ENCODE measurements around the gene CLEC19A.

DNA sequence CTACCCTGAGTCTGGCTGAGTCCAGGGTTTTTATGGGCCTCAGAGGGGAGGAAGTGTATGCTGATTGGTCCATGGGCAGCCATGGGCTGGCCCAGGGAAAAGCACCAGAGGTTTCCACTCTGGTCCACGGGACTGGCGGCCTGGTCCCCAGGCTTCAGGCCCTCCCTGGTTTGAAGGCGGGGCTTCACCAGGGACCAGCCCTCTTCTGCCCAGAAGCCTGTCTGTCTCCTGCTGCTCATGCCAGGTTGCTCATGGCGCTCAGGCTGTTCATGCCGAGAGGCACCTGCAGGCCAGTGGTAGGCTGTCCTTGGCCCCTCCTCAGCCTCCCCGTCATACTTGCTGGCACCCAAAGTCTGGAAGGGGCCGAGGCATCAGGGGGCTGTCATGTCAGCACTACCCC is 45.0 kb upstream of the CLEC19A start:
- TF ChIP-seq, protein P1, sequence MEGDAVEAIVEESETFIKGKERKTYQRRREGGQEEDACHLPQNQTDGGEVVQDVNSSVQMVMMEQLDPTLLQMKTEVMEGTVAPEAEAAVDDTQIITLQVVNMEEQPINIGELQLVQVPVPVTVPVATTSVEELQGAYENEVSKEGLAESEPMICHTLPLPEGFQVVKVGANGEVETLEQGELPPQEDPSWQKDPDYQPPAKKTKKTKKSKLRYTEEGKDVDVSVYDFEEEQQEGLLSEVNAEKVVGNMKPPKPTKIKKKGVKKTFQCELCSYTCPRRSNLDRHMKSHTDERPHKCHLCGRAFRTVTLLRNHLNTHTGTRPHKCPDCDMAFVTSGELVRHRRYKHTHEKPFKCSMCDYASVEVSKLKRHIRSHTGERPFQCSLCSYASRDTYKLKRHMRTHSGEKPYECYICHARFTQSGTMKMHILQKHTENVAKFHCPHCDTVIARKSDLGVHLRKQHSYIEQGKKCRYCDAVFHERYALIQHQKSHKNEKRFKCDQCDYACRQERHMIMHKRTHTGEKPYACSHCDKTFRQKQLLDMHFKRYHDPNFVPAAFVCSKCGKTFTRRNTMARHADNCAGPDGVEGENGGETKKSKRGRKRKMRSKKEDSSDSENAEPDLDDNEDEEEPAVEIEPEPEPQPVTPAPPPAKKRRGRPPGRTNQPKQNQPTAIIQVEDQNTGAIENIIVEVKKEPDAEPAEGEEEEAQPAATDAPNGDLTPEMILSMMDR (IDR thresholded peaks at IDR 0.05): no peak
- TF ChIP-seq EZH2 (IDR thresholded peaks at IDR 0.05) (no peak), EZH2phosphoT487 (IDR thresholded peaks at IDR 0.05) (no peak)
